Measurements from ENCODE around the gene VTA1.

DNA sequence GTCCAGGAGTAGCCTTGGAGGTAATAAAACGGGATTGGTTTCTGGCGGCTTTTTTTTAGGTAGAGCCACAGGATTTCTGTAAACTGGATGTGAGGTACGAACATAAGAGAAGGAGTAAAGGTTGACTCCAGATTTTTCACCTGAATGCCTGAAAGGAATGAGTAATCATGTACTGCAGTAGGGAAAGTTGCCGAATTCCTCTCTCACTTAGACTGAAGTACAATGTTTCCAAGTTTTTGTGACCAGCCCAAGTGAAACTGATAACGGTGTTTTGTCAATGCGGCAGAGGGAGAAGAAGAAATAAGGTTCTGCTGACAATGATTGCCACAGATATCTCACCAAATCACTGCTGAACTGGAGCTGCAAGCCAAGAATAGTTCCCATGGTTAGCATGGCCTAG lies 75.0 kb downstream of the VTA1 start:
- TF ChIP-seq, protein P1, sequence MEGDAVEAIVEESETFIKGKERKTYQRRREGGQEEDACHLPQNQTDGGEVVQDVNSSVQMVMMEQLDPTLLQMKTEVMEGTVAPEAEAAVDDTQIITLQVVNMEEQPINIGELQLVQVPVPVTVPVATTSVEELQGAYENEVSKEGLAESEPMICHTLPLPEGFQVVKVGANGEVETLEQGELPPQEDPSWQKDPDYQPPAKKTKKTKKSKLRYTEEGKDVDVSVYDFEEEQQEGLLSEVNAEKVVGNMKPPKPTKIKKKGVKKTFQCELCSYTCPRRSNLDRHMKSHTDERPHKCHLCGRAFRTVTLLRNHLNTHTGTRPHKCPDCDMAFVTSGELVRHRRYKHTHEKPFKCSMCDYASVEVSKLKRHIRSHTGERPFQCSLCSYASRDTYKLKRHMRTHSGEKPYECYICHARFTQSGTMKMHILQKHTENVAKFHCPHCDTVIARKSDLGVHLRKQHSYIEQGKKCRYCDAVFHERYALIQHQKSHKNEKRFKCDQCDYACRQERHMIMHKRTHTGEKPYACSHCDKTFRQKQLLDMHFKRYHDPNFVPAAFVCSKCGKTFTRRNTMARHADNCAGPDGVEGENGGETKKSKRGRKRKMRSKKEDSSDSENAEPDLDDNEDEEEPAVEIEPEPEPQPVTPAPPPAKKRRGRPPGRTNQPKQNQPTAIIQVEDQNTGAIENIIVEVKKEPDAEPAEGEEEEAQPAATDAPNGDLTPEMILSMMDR (IDR thresholded peaks at IDR 0.05 in 8 of 11, conservative IDR thresholded peaks at IDR 0.05 in 3 of 11) = no peak
- TF ChIP-seq POLR2A (IDR thresholded peaks at IDR 0.05) = no peak
- TF ChIP-seq POLR2AphosphoS5 (IDR thresholded peaks at IDR 0.05) = no peak
